ENCODE data around the gene UGT1A3. TPM values are rescaled to one million over a fixed set of nuclear protein-coding genes. Genes with fewer than 3 reads are reported as not detected.

Gene UGT1A3
- total RNA-seq, result not detected in 2 replicates

GRCh38 chr2:233728723-233729301, at the start of gene UGT1A3:
UGT1A3 (plus strand) TSS chr2:233729042; CDS start chr2:233729127, 85 bp downstream.

DNA sequence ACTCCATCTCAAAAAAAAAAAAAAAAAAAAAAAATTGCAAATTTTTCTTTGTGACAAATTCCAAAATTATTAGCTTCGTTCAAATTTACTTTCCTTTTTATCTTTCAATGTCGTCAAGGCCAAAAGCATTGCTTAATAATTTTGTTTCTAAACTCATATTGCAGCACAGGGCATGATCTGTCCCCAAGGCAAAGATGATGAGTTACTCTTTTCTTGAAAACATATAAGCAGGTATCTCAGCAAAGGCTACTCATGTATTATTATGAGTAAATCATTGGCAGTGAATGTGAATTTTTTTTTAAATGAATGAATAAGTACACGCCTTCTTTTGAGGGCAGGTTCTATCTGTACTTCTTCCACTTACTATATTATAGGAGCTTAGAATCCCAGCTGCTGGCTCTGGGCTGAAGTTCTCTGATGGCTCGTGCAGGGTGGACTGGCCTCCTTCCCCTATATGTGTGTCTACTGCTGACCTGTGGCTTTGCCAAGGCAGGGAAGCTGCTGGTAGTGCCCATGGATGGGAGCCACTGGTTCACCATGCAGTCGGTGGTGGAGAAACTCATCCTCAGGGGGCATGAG, 47.2 kb upstream of the UGT1A3 start, which contains the start of gene UGT1A7:
TSS of gene UGT1A7 (plus strand) at position 381 of the 579 bp plus-strand sequence. CDS start at position 418, 37 bp downstream.

DNA sequence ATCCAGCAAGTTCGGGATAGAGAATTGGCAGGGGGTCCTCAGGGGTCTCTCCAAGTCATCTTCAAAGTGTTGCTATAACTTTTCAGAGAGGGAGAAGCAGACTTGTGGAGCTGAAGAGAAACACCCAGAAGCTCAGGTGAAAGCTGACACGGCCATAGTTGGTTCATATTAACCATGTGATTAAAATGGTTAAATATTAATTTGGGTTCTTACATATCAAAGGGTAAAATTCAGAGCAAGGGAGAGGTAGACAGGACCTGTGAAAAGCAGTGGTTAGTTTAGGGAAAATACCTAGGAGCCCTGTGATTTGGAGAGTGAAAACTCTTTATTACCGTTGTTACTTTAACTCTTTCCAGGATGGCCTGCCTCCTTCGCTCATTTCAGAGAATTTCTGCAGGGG, 36.2 kb upstream of the UGT1A3 start, which contains the start of gene UGT1A6:
TSS of gene UGT1A6 (plus strand) at position 243 of the 400 bp plus-strand sequence. CDS start at position 358, 115 bp downstream.

DNA sequence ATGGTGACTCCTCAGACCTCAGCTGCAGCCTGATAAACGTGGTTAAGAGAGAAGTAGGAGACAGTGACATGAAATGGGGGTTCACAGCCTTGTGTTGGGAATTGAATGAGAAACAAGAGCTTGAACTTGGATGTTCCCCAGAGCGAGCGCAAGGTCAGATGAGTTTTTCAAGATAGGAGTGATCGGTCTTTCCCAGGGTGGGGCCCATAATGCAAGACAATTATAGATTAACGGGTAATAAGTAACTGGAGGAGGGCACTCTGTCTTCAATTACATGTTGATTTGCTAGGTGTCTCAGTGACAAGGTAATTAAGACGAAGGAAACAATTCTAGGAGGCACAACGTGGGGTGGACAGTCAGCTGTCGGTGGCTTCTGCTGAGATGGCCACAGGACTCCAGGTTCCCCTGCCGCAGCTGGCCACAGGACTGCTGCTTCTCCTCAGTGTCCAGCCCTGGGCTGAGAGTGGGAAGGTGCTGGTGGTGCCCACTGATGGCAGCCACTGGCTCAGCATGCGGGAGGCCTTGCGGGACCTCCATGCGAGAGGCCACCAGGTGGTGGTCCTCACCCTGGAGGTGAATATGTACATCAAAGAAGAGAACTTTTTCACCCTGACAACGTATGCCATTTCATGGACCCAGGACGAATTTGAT, 16.1 kb upstream of the UGT1A3 start, which contains the start of gene UGT1A5:
TSS of gene UGT1A5 (plus strand) at position 297 of the 651 bp plus-strand sequence. CDS start at position 382, 85 bp downstream.

GRCh38 chr2:233718552-233718951, 10.3 kb upstream of the UGT1A3 start, which contains the start of gene UGT1A4:
UGT1A4 (plus strand) TSS chr2:233718736; CDS start chr2:233718821, 85 bp downstream.

DNA sequence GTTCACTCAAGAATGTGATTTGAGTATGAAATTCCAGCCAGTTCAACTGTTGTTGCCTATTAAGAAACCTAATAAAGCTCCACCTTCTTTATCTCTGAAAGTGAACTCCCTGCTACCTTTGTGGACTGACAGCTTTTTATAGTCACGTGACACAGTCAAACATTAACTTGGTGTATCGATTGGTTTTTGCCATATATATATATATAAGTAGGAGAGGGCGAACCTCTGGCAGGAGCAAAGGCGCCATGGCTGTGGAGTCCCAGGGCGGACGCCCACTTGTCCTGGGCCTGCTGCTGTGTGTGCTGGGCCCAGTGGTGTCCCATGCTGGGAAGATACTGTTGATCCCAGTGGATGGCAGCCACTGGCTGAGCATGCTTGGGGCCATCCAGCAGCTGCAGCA, 31.2 kb downstream of the UGT1A3 start, which contains the start of gene UGT1A1:
TSS of gene UGT1A1 (plus strand) at position 228 of the 400 bp plus-strand sequence. CDS start at position 246, 18 bp downstream.

GRCh38 chr2:233778030-233778429, 49.2 kb downstream of the UGT1A3 start, which contains the start of gene MROH2A:
MROH2A (plus strand) TSS chr2:233778330; CDS start chr2:233779359, 1,029 bp downstream.

Other genes starting within 250 kb of the UGT1A3 start
- 28.6 and 29.3 TPM in 2 replicates for gene USP40, start 162.3 kb upstream of the UGT1A3 start, total RNA-seq
- gene UGT1A8, start 111.4 kb upstream of the UGT1A3 start, total RNA-seq, result not detected in 2 replicates
- gene UGT1A10, start 92.6 kb upstream of the UGT1A3 start, total RNA-seq, result not detected in 2 replicates
- gene UGT1A9, start 57.1 kb upstream of the UGT1A3 start, total RNA-seq, result under 0.01 TPM in 2 replicates
- gene UGT1A7, start 47.1 kb upstream of the UGT1A3 start, total RNA-seq, result not detected in 2 replicates
- 0.58 and 1.4 TPM in 2 replicates for gene UGT1A6, start 36.2 kb upstream of the UGT1A3 start, total RNA-seq
- gene UGT1A5, start 16.1 kb upstream of the UGT1A3 start, total RNA-seq, result not detected in 2 replicates
- gene UGT1A4, start 10.3 kb upstream of the UGT1A3 start, total RNA-seq, result 0.28 TPM in 1 of 2 replicates, not detected in the other
- not detected in 2 replicates for gene UGT1A1, start 31.2 kb downstream of the UGT1A3 start, total RNA-seq
- gene MROH2A, start 49.3 kb downstream of the UGT1A3 start, total RNA-seq, result not detected in 2 replicates
- 4.2 and 43.1 TPM in 2 replicates for gene HJURP, start 125.5 kb downstream of the UGT1A3 start, total RNA-seq
- gene TRPM8, start 188.3 kb downstream of the UGT1A3 start, total RNA-seq, result under 0.01 and 0.28 TPM in 2 replicates